HCT116 (cell line): Measurements from ENCODE around the gene NTN4. TPM values are rescaled to one million over a fixed set of nuclear protein-coding genes. Genes with fewer than 3 reads are reported as not detected.

ENCODE experiments used
- ATAC-seq: fragments of 200-7000 bp; cut with Tn5 transposase; 2 replicates; pipeline ENCODE4 v1.9.1; 2020; ENCODE audit warnings: mild to moderate bottlenecking, moderate library complexity
- BruUV-seq: library from RNA; stranded (reverse); fragments of 400-500 nt; replicated peaks from 2 replicates; lab custom pipeline; 2021; lab: Mats Ljungman, UMichigan
- CTCF ChIA-PET: fragments of 300-600 bp; sonication (Branson Sonifier 250); formaldehyde crosslinking; loops from one replicate; lab custom pipeline; 2021; ENCODE audit warnings: antibody characterized with exemption; lab: Charles Lee
- POLR2A ChIA-PET: fragments of 300-600, 350-600 bp; sonication (Branson Sonifier 250); formaldehyde crosslinking; loops from one replicate; lab custom pipeline; 2021; ENCODE audit warnings: antibody characterized with exemption; lab: Charles Lee
- RAD21 ChIA-PET, 2 experiments: fragments of 300-600 bp; sonication (Branson Sonifier 250); formaldehyde crosslinking; loops; one replicate each; lab custom pipeline; 2023; ENCODE audit warnings: low total read pairs in 2 of 2; ENCODE audit not compliant: uncharacterized antibody in 2 of 2, unreplicated experiment in 2 of 2, low non-redundant PET in 1 of 2; lab: Charles Lee
- DNase-seq: peaks from one replicate; pipeline ENCODE4 v3.0.0-alpha.2; 2010; ENCODE audit warnings: low read depth, low spot score
- H2AFZ ChIP-seq: fragments of 200-600 bp; shearing (Covaris generic), sonication (generic); 2 replicates; pipeline ENCODE4 v1.6.1; 2017; ENCODE audit warnings: low read depth, mixed run types, mixed read lengths, antibody characterized with exemption, low read length; ENCODE audit not compliant: poor library complexity, severe bottlenecking
- H3K27ac ChIP-seq: 2 replicates; pipeline ENCODE4 v1.5.1; 2012; ENCODE audit warnings: low read depth, low read length
- H3K27me3 ChIP-seq: fragments of 200-600 bp; sonication (generic); 2 replicates; pipeline ENCODE4 v1.6.1; 2016; ENCODE audit warnings: mixed run types, low read length, mixed read lengths; ENCODE audit not compliant: insufficient read depth
- H3K36me3 ChIP-seq, 2 experiments: fragments of 200-500 bp in 1 of 2; fragments of 200-600 bp in 1 of 2; sonication (Bioruptor generic) in 1 of 2; sonication (generic) in 1 of 2; 2 replicates each; pipeline versions ENCODE4 v1.5.1 to v1.6.1; 2014 to 2016; ENCODE audit warnings: low read length in 2 of 2, inconsistent platforms in 1 of 2, mixed read lengths in 1 of 2, mixed run types in 1 of 2; ENCODE audit not compliant: insufficient read depth in 2 of 2, control insufficient read depth in 1 of 2
- H3K4me1 ChIP-seq, 2 experiments: fragments of 200-600 bp in 1 of 2; sonication (generic) in 1 of 2; 2 replicates each; pipeline versions ENCODE4 v1.5.1 to v1.6.1; 2012 to 2017; ENCODE audit warnings: low read length in 2 of 2, inconsistent platforms in 1 of 2, mild to moderate bottlenecking in 1 of 2, mixed read lengths in 1 of 2, mixed run types in 1 of 2, moderate library complexity in 1 of 2; ENCODE audit not compliant: insufficient read depth in 2 of 2, control insufficient read depth in 1 of 2
- H3K4me2 ChIP-seq: fragments of 200-600 bp; sonication (generic); 2 replicates; pipeline ENCODE4 v1.6.1; 2017; ENCODE audit warnings: mixed run types, low read length, mixed read lengths
- H3K4me3 ChIP-seq, 2 experiments: fragments of 200-600 bp in 1 of 2; sonication (generic) in 1 of 2; replicated peaks in 1 of 2; 2 replicates each; pipeline ENCODE4 v1.5.1; 2011 to 2016; ENCODE audit warnings: low read length in 2 of 2, control low read depth in 1 of 2, low read depth in 1 of 2, mild to moderate bottlenecking in 1 of 2, mixed read lengths in 1 of 2, mixed run types in 1 of 2
- H3K79me2 ChIP-seq: fragments of 200-600 bp; sonication (generic); 2 replicates; pipeline ENCODE4 v1.6.1; 2017; ENCODE audit warnings: mild to moderate bottlenecking, mixed run types, low read length, moderate library complexity, mixed read lengths; ENCODE audit not compliant: insufficient read depth
- H3K9ac ChIP-seq: fragments of 200-600 bp; sonication (generic); 2 replicates; pipeline ENCODE4 v1.6.1; 2016; ENCODE audit warnings: low read length, mixed read lengths
- H3K9me2 ChIP-seq: fragments of 200-600 bp; sonication (generic), shearing (Covaris generic); 2 replicates; pipeline ENCODE4 v1.6.1; 2017; ENCODE audit warnings: mixed run types, mild to moderate bottlenecking, moderate library complexity; ENCODE audit not compliant: insufficient read depth
- H3K9me3 ChIP-seq, 2 experiments: fragments of 200-500 bp in 1 of 2; fragments of 200-600 bp in 1 of 2; sonication (Bioruptor generic) in 1 of 2; sonication (generic) in 1 of 2; 2 replicates each; pipeline ENCODE4 v1.6.1; 2014 to 2017; ENCODE audit warnings: low read length in 2 of 2, mixed read lengths in 2 of 2, inconsistent platforms in 1 of 2, low read depth in 1 of 2, mild to moderate bottlenecking in 1 of 2, mixed run types in 1 of 2, moderate library complexity in 1 of 2; ENCODE audit not compliant: control insufficient read depth in 1 of 2, insufficient read depth in 1 of 2
- H4K20me1 ChIP-seq: fragments of 200-600 bp; sonication (generic), shearing (Covaris generic); 2 replicates; pipeline ENCODE4 v1.6.1; 2017; ENCODE audit warnings: mixed run types, mild to moderate bottlenecking, moderate library complexity; ENCODE audit not compliant: insufficient read depth
- CEBPB ChIP-seq: IDR thresholded peaks from 2 replicates; pipeline ENCODE4 v1.6.1; 2012; ENCODE audit warnings: low read depth
- EGR1 ChIP-seq: IDR thresholded peaks from 2 replicates; pipeline ENCODE4 v1.6.1; 2012; ENCODE audit warnings: low read depth
- JUND ChIP-seq: IDR thresholded peaks from 2 replicates; pipeline ENCODE4 v1.6.1; 2012
- POLR2AphosphoS5 ChIP-seq: IDR thresholded peaks from 2 replicates; pipeline ENCODE4 v1.6.1; 2011; ENCODE audit warnings: mild to moderate bottlenecking, low read depth, low read length, moderate library complexity
- RAD21 ChIP-seq: IDR thresholded peaks from 2 replicates; pipeline ENCODE4 v1.6.1; 2012; ENCODE audit warnings: low read depth, mild to moderate bottlenecking
- SIN3A ChIP-seq: IDR thresholded peaks from 2 replicates; pipeline ENCODE4 v1.6.1; 2012; ENCODE audit warnings: low read depth
- SP1 ChIP-seq: IDR thresholded peaks from 2 replicates; pipeline ENCODE4 v1.6.1; 2012; ENCODE audit warnings: low read depth
- TCF7L2 ChIP-seq: IDR thresholded peaks from 2 replicates; pipeline ENCODE4 v1.7.0; 2011; ENCODE audit warnings: borderline replicate concordance, inconsistent platforms; ENCODE audit not compliant: insufficient read depth, insufficient read length; ENCODE audit errors: extremely low read depth
- YY1 ChIP-seq: IDR thresholded peaks from 2 replicates; pipeline ENCODE4 v1.6.1; 2011; ENCODE audit warnings: low read length, low read depth, moderate library complexity, mild to moderate bottlenecking; ENCODE audit not compliant: insufficient replicate concordance; ENCODE audit errors: extremely low read depth
- ZNF274 ChIP-seq: fragments of 200-500 bp; sonication (Bioruptor generic); IDR thresholded peaks from 2 replicates; pipeline ENCODE4 v1.6.1; 2014; ENCODE audit warnings: mild to moderate bottlenecking, low read depth, low read length, inconsistent platforms
- intact Hi-C: fragments of 100-400 bp; cut with micrococcal nuclease; formaldehyde crosslinking; loops from 2 replicates; pipeline ENCODE4 v1.10.0; 2022
- total RNA-seq: library from RNA; stranded (reverse); gene quantifications from one replicate; pipeline ENCODE4 v1.2.1, GENCODE V29; 2021; ENCODE audit not compliant: unreplicated experiment
- TF ChIP-seq, protein P1 (sequence below), 3 experiments: fragments of 200-600 bp in 1 of 3; sonication (generic) in 1 of 3; IDR thresholded peaks in 2 of 3; conservative IDR thresholded peaks in 1 of 3; 2 replicates each; pipeline ENCODE4 v1.5.1; 2012 to 2017; ENCODE audit warnings: low read depth in 2 of 3, low read length in 2 of 3, antibody characterized with exemption in 1 of 3, borderline replicate concordance in 1 of 3, control low read depth in 1 of 3, mild to moderate bottlenecking in 1 of 3, mixed read lengths in 1 of 3, mixed run types in 1 of 3, moderate library complexity in 1 of 3; ENCODE audit not compliant: insufficient read depth in 1 of 3
- TF ChIP-seq, protein P2 (sequence below): IDR thresholded peaks from 2 replicates; pipeline ENCODE4 v1.6.1; 2012

The NTN4 gene
- total RNA-seq, 1 experiment from 2014 or later: 4.3 TPM

DNA sequence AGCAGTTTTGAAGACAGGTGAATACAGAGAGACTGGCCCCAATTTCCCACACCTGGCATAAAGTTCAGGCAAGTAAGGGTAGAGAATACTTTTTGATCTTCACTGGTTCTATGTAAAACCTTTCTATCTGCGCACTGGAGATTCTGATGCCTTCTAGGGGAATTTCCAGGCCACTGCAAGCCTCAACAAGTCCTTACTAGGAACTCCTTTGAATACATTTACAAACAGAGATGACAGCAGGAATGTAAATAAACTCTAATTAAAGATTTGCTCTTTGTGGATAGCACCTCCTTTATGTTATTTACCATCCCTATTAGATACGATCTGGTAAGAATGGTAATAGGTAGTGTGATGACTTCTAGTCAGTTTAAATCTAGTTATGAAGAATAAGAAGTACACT is 69.2 kb downstream of the NTN4 start:
- intact Hi-C loops: no loop called here
- Histone ChIP-seq H3K27me3 (no peaks in the 10 kb centered on the region), H3K4me2 (no peak overlapping the region), H3K9me2 (no peaks in the 10 kb centered on the region), H3K9me3 (no peaks in the 10 kb centered on the region), H3K27ac (no peak overlapping the region), H3K36me3 (no peaks in the 10 kb centered on the region), H4K20me1 (no peaks in the 10 kb centered on the region), H3K4me1 (no peaks in the 10 kb centered on the region), H3K79me2 (no peaks in the 10 kb centered on the region), H3K4me3 (no peak overlapping the region), H2AFZ (no peak overlapping the region), H3K9ac (no peak overlapping the region)
- ATAC-seq: peak; percentile 60
- RAD21 ChIA-PET: no interaction called here
- TF ChIP-seq RAD21 (peak; percentile 27; the same call in 1 of the 2 replicates), CEBPB (no peak), EGR1 (no peak)
- TF ChIP-seq, protein P1, sequence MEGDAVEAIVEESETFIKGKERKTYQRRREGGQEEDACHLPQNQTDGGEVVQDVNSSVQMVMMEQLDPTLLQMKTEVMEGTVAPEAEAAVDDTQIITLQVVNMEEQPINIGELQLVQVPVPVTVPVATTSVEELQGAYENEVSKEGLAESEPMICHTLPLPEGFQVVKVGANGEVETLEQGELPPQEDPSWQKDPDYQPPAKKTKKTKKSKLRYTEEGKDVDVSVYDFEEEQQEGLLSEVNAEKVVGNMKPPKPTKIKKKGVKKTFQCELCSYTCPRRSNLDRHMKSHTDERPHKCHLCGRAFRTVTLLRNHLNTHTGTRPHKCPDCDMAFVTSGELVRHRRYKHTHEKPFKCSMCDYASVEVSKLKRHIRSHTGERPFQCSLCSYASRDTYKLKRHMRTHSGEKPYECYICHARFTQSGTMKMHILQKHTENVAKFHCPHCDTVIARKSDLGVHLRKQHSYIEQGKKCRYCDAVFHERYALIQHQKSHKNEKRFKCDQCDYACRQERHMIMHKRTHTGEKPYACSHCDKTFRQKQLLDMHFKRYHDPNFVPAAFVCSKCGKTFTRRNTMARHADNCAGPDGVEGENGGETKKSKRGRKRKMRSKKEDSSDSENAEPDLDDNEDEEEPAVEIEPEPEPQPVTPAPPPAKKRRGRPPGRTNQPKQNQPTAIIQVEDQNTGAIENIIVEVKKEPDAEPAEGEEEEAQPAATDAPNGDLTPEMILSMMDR (IDR thresholded peaks at IDR 0.05 in 2 of 3, conservative IDR thresholded peaks at IDR 0.05 in 1 of 3; ENCODE audit: borderline replicate concordance in 1 of 3, insufficient read depth in 1 of 3, low read depth in 2 of 3, low read length in 2 of 3): peak in 2 of 3 experiments; percentile 4 to 30; a peak in 2 of 6 replicates
- POLR2A ChIA-PET: no interaction called here
- no peak for DNase-seq
- CTCF ChIA-PET: no interaction called here
- no TSS peak for BruUV-seq

DNA sequence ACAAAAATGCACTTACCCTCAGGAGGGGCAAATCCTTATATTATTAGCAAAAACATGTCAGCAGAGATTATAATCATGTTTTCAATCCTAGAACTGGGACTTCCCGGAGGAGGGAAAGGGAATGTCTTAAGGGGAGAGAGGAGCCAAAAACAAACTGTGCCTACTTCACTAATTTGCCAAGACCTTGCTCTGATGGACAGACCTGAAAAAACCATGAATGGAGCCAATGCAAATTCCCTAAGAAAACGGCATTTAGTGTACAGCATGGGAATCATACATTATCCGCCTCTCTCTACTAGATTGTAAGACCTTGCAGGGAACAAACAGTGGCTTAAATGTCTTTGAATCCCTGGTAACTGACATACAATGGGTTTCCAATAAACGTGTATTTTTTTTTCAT is 70.4 kb downstream of the NTN4 start:
- no peaks in the 10 kb centered on the region for H3K9me2 ChIP-seq
- no peaks in the 10 kb centered on the region for H3K36me3 ChIP-seq
- ChIA-PET RAD21 (no interaction called here), CTCF (no interaction called here), POLR2A (no interaction called here)
- DNase-seq: no peak
- intact Hi-C loops: no loop called here
- no peaks in the 10 kb centered on the region for H4K20me1 ChIP-seq
- H3K4me2 ChIP-seq: no peak overlapping the region
- H3K4me3 ChIP-seq: no peak overlapping the region
- no TSS peak for BruUV-seq
- ATAC-seq: no peak
- H3K79me2 ChIP-seq: no peaks in the 10 kb centered on the region
- no peak overlapping the region for H3K27ac ChIP-seq
- H3K4me1 ChIP-seq: no peaks in the 10 kb centered on the region
- H2AFZ ChIP-seq: no peak overlapping the region
- no peaks in the 10 kb centered on the region for H3K27me3 ChIP-seq
- H3K9me3 ChIP-seq: no peaks in the 10 kb centered on the region
- H3K9ac ChIP-seq: no peak overlapping the region
- no peak for TF ChIP-seq TCF7L2
- TF ChIP-seq POLR2AphosphoS5: no peak
- TF ChIP-seq ZNF274: no peak
- TF ChIP-seq, protein P2, sequence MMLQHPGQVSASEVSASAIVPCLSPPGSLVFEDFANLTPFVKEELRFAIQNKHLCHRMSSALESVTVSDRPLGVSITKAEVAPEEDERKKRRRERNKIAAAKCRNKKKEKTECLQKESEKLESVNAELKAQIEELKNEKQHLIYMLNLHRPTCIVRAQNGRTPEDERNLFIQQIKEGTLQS: no peak
- TF ChIP-seq SIN3A: no peak
- TF ChIP-seq YY1: no peak
- no peak for TF ChIP-seq JUND
- TF ChIP-seq SP1: no peak
